Effector CD4-positive, alpha-beta T cell (primary cell): Measurements from ENCODE around the gene CAMK1D.

Experiments
- DNase-seq: peaks from one replicate; pipeline ENCODE4 v3.0.0-alpha.2; 2020

CAMK1D gene

GRCh38 chr10:12405342-12406320 is 56.3 kb downstream of the CAMK1D start:
- DNase-seq, result no peak

- no peak for DNase-seq
These were observed 57.5 kb downstream of the CAMK1D start for GRCh38 chr10:12406764-12407400.

- no peak for DNase-seq
These were observed 59.1 kb downstream of the CAMK1D start for GRCh38 chr10:12408472-12408871.

- no peak for DNase-seq
These were observed 59.8 kb downstream of the CAMK1D start for GRCh38 chr10:12409161-12409560.

GRCh38 chr10:12409613-12410012 is 60.3 kb downstream of the CAMK1D start:
- DNase-seq, result no peak

- no peak for DNase-seq
These were observed 63.5 kb downstream of the CAMK1D start for GRCh38 chr10:12412666-12413368.

- DNase-seq, result no peak
These were observed 64.0 kb downstream of the CAMK1D start for GRCh38 chr10:12413369-12413711.

GRCh38 chr10:12414278-12414989 is 65.1 kb downstream of the CAMK1D start:
- no peak for DNase-seq

GRCh38 chr10:12416344-12417050 is 67.2 kb downstream of the CAMK1D start:
- DNase-seq, result no peak

GRCh38 chr10:12417331-12417730 is 68.0 kb downstream of the CAMK1D start:
- no peak for DNase-seq

GRCh38 chr10:12418000-12418399 is 68.7 kb downstream of the CAMK1D start:
- no peak for DNase-seq

- no peak for DNase-seq
These were observed 69.4 kb downstream of the CAMK1D start for GRCh38 chr10:12418725-12419261.

GRCh38 chr10:12419262-12419847 is 70.0 kb downstream of the CAMK1D start:
- peak; percentile 34 for DNase-seq

- no peak for DNase-seq
These were observed 71.3 kb downstream of the CAMK1D start for GRCh38 chr10:12420530-12421120.

GRCh38 chr10:12422189-12422588 is 72.8 kb downstream of the CAMK1D start:
- DNase-seq, result no peak

- no peak for DNase-seq
These were observed 74.5 kb downstream of the CAMK1D start for GRCh38 chr10:12423896-12424295.

- no peak for DNase-seq
These were observed 77.9 kb downstream of the CAMK1D start for GRCh38 chr10:12427276-12427675.

GRCh38 chr10:12428447-12429135 is 79.2 kb downstream of the CAMK1D start:
- DNase-seq, result no peak

- no peak for DNase-seq
These were observed 81.1 kb downstream of the CAMK1D start for GRCh38 chr10:12430406-12430982.
